GM12878 (cell line): ENCODE measurements around the gene PARP1. TPM values are rescaled to one million over a fixed set of nuclear protein-coding genes. Genes with fewer than 3 reads are reported as not detected.
A peak's percentile ranks its signal among the peaks of the same experiment; 100 is the strongest.

Source experiments
- ATAC-seq: fragments of 200-7000 bp; cut with Tn5 transposase; 3 replicates; pipeline ENCODE4 v1.9.1; 2020; ENCODE audit warnings: mild to moderate bottlenecking, moderate library complexity
- BruUV-seq: library from RNA; stranded (reverse); fragments of 400-500 nt; replicated peaks from 2 replicates; lab custom pipeline; 2021; lab: Mats Ljungman, UMichigan
- CTCF ChIA-PET: fragments of 300-600 bp; sonication (Branson Sonifier 250); formaldehyde crosslinking; extraction: SDS; loops from one replicate; lab custom pipeline; 2021; ENCODE audit warnings: inconsistent platforms; lab: Yijun Ruan, JAX
- POLR2A ChIA-PET: fragments of 350-600 bp; formaldehyde crosslinking; extraction: SDS; loops from one replicate; lab custom pipeline; 2021; ENCODE audit warnings: inconsistent platforms; lab: Charles Lee
- RAD21 ChIA-PET: fragments of 300-600 bp; sonication (Branson Sonifier 250); formaldehyde crosslinking; loops from one replicate; lab custom pipeline; 2023; ENCODE audit warnings: antibody characterized with exemption; ENCODE audit not compliant: unreplicated experiment; lab: Charles Lee
- SMC1A ChIA-PET: fragments of 300-600 bp; sonication (Branson Sonifier 250); formaldehyde crosslinking; loops from one replicate; lab custom pipeline; 2023; ENCODE audit not compliant: unreplicated experiment, uncharacterized antibody; lab: Charles Lee
- DNase-seq: peaks from one replicate; pipeline ENCODE4 v3.0.0-alpha.2; 2011; ENCODE audit warnings: low read depth, low spot score
- FAIRE-seq: peaks from 3 replicates; lab custom pipeline; 2011; peaks lifted over from hg19 to GRCh38; lab: Jason Lieb, UNC
- H2AFZ ChIP-seq: 2 replicates; pipeline ENCODE4 v1.6.0; 2011; ENCODE audit warnings: low read depth, low read length, control low read depth; ENCODE audit not compliant: control insufficient read depth
- H3K27ac ChIP-seq: 2 replicates; pipeline ENCODE4 v1.5.1; 2011; ENCODE audit warnings: control low read depth; ENCODE audit not compliant: control insufficient read depth, insufficient read depth
- H3K27me3 ChIP-seq, 2 experiments: replicated peaks in 1 of 2; 2 replicates each; pipeline versions ENCODE4 v1.6.0 to v1.6.1; 2011; ENCODE audit warnings: low read length in 1 of 2; ENCODE audit not compliant: control insufficient read depth in 2 of 2, insufficient read depth in 2 of 2
- H3K36me3 ChIP-seq, 2 experiments: 2 replicates each; pipeline ENCODE4 v1.5.1; 2011; ENCODE audit warnings: low read length in 1 of 2; ENCODE audit not compliant: control insufficient read depth in 2 of 2, insufficient read depth in 2 of 2
- H3K4me1 ChIP-seq: 2 replicates; pipeline ENCODE4 v1.6.1; 2011; ENCODE audit warnings: mild to moderate bottlenecking, low read length, moderate library complexity, mixed read lengths; ENCODE audit not compliant: control insufficient read depth, insufficient read depth
- H3K4me2 ChIP-seq: 2 replicates; pipeline ENCODE4 v1.6.0; 2011; ENCODE audit warnings: control low read depth; ENCODE audit not compliant: control insufficient read depth, insufficient read depth
- H3K4me3 ChIP-seq: fragments of 200-600 bp; sonication (generic); 2 replicates; pipeline ENCODE4 v1.5.1; 2016
- H3K79me2 ChIP-seq: 2 replicates; pipeline ENCODE4 v1.6.0; 2011; ENCODE audit warnings: low read length; ENCODE audit not compliant: control insufficient read depth, insufficient read depth
- H3K9ac ChIP-seq: 2 replicates; pipeline ENCODE4 v1.8.0; 2011; ENCODE audit warnings: low read length, control low read depth, mixed read lengths; ENCODE audit not compliant: control insufficient read depth, insufficient read depth
- H3K9me3 ChIP-seq: replicated peaks from 3 replicates; pipeline ENCODE4 v1.5.1; 2011; ENCODE audit warnings: mild to moderate bottlenecking, low read length; ENCODE audit not compliant: control insufficient read depth, insufficient read depth
- H4K20me1 ChIP-seq: 2 replicates; pipeline ENCODE4 v1.6.0; 2011; ENCODE audit not compliant: control insufficient read depth, insufficient read depth
- ASH2L ChIP-seq: fragments of 300-600, 200-600 bp; sonication (generic); IDR thresholded peaks from 2 replicates; pipeline ENCODE4 v1.6.1; 2017; ENCODE audit warnings: low read depth, mild to moderate bottlenecking, borderline replicate concordance
- CREM ChIP-seq: IDR thresholded peaks from 2 replicates; pipeline ENCODE4 v1.6.1; 2014; ENCODE audit warnings: antibody characterized with exemption, low read depth
- ESRRA ChIP-seq: IDR thresholded peaks from 2 replicates; pipeline ENCODE4 v1.6.1; 2012; ENCODE audit warnings: mild to moderate bottlenecking, low read length, improper control_type of control experiment
- GABPA ChIP-seq: IDR thresholded peaks from 2 replicates; pipeline ENCODE4 v1.6.1; 2014; ENCODE audit warnings: antibody characterized with exemption, low read depth, mild to moderate bottlenecking, inconsistent platforms
- HCFC1 ChIP-seq: fragments of 150-350 bp; IDR thresholded peaks from 2 replicates; pipeline ENCODE4 v1.6.1; 2014; ENCODE audit warnings: low read length
- IRF4 ChIP-seq: IDR thresholded peaks from 2 replicates; pipeline ENCODE4 v1.6.1; 2011; ENCODE audit warnings: low read depth, low read length
- KAT2A ChIP-seq: conservative IDR thresholded peaks from 2 replicates; pipeline ENCODE4 v1.6.1; 2011; ENCODE audit warnings: low read depth, low read length; ENCODE audit not compliant: control insufficient read depth
- KLF5 ChIP-seq: fragments of 450-650 bp; IDR thresholded peaks from 2 replicates; pipeline ENCODE4 v1.6.1; 2014; ENCODE audit warnings: mild to moderate bottlenecking; ENCODE audit not compliant: partially characterized antibody
- MEF2B ChIP-seq: fragments of 450-650 bp; IDR thresholded peaks from 2 replicates; pipeline ENCODE4 v1.6.1; 2018; ENCODE audit warnings: mild to moderate bottlenecking, moderate library complexity; ENCODE audit not compliant: partially characterized antibody, poor library complexity, severe bottlenecking
- MLLT1 ChIP-seq: fragments of 450-650 bp; IDR thresholded peaks from 2 replicates; pipeline ENCODE4 v1.6.1; 2016; ENCODE audit warnings: mild to moderate bottlenecking
- MYC ChIP-seq: IDR thresholded peaks from 2 replicates; pipeline ENCODE4 v1.6.1; 2011; ENCODE audit warnings: mild to moderate bottlenecking, low read length, moderate library complexity, inconsistent platforms; ENCODE audit not compliant: insufficient read depth, insufficient replicate concordance, insufficient read length, severe bottlenecking
- RAD51 ChIP-seq: fragments of 450-650 bp; IDR thresholded peaks from 2 replicates; pipeline ENCODE4 v1.6.1; 2016; ENCODE audit warnings: moderate library complexity, mild to moderate bottlenecking, inconsistent platforms
- REST ChIP-seq: IDR thresholded peaks from 2 replicates; pipeline ENCODE4 v1.6.1; 2012; ENCODE audit warnings: mild to moderate bottlenecking, low read depth, low read length
- SIN3A ChIP-seq: IDR thresholded peaks from 2 replicates; pipeline ENCODE4 v1.6.1; 2012; ENCODE audit warnings: low read depth, low read length, improper control_type of control experiment
- SMAD5 ChIP-seq: IDR thresholded peaks from 2 replicates; pipeline ENCODE4 v1.6.1; 2016; ENCODE audit warnings: antibody characterized with exemption, low read depth
- WRNIP1 ChIP-seq: IDR thresholded peaks from 2 replicates; pipeline ENCODE4 v1.6.1; 2011; ENCODE audit warnings: low read depth, low read length, improper control_type of control experiment, borderline replicate concordance
- YY1 ChIP-seq: IDR thresholded peaks from 2 replicates; pipeline ENCODE4 v1.6.1; 2011; ENCODE audit warnings: low read depth, mild to moderate bottlenecking, low read length
- ZNF207 ChIP-seq: fragments of 450-650 bp; IDR thresholded peaks from 2 replicates; pipeline ENCODE4 v1.6.1; 2014; ENCODE audit warnings: antibody characterized with exemption, mild to moderate bottlenecking, borderline replicate concordance
- ZZZ3 ChIP-seq: IDR thresholded peaks from 2 replicates; pipeline ENCODE4 v1.6.1; 2011; ENCODE audit warnings: low read depth; ENCODE audit not compliant: control insufficient read depth, insufficient read length
- WGBS: methylation state at CpG from one replicate; pipeline ENCODE4 v1.1.6; 2016; ENCODE audit warnings: low lambda C conversion rate; ENCODE audit not compliant: insufficient replicate concordance, insufficient coverage; ENCODE audit errors: missing lambda C conversion rate; 5-methylcytosine and 5-hydroxymethylcytosine counted together
- in situ Hi-C: fragments of 300-500 bp; cut with MboI; formaldehyde crosslinking; loops from 9 replicates; pipeline ENCODE4 v1.14.3; 2018; ENCODE audit warnings: mixed read lengths
- intact Hi-C: fragments of 100-400 bp; cut with micrococcal nuclease; formaldehyde crosslinking; loops from one replicate; pipeline ENCODE4 v1.14.2; 2022; ENCODE audit not compliant: unreplicated experiment
- polyA plus RNA-seq, 11 experiments: library from polyadenylated mRNA; depleted of rRNA in 4 of 11; unstranded in 6 of 11; stranded (reverse) in 5 of 11; fragments of >200 nt; fragmentation: Nextera tagmentation in 4 of 11; fragmentation: Illumina TruSeq in 1 of 11; extraction: Ambion mirVana in 4 of 11; extraction: Trizol in 1 of 11; gene quantifications; 1 replicate in 1 of 11; 2 replicates in 10 of 11; pipeline versions ENCODE4 v1.2.1 to v1.2.3, GENCODE V29; 2011 to 2016; ENCODE audit warnings: inconsistent platforms in 2 of 11, missing spikeins in 2 of 11, low read depth in 1 of 11
- total RNA-seq, 4 experiments: library from RNA; depleted of rRNA in 3 of 4; stranded (reverse); fragments of >200 nt in 3 of 4; fragmentation: Illumina TruSeq in 1 of 4; extraction: Trizol in 1 of 4; gene quantifications; 2 replicates each; pipeline versions ENCODE4 v1.2.1 to v1.2.3, GENCODE V29; 2013 to 2021
- TF ChIP-seq, protein P1 (sequence below): IDR thresholded peaks from 2 replicates; pipeline ENCODE4 v1.6.1; 2011; ENCODE audit warnings: low read depth, mild to moderate bottlenecking, low read length, moderate library complexity, borderline replicate concordance; ENCODE audit errors: extremely low read depth

Gene PARP1
- total and polyA plus RNA-seq, 10 of the 15 experiments (the other 5 are each of a cell fraction or from before 2014, with no cell fraction given) = 113 to 287 (median 265) TPM

DNA sequence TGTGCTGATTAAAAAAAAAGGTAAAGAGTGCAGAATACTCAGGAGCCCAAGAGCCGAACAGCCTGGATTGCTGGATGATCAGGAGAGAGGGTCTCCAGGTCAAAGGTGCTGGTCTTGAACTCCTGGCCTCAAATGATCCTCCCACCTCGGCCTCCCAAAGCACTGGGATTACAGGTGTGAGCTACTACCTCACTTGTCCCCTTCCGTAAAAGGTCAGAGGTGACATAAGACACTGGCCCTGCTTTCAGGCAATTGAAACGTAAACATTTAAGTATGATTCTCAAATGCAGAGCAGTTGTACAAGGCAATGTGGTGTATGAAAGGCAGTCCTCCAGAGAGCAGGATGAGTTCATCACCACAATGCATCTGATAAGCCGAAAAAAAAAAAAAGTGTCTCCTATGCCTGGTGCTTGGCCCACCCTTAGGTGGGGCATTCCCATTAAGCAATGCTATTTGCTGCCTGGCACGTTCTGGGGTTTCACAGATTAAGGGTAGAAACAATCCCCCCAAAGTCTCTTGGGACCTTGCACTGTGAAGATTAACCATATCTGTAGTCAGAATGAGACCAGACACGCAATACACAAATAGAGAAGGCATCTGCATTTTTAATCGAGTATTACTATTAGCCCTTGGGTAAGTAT lies 47.7 kb downstream of the PARP1 start:
- peaks cover 14% of the 10 kb centered on the region for H3K4me1 ChIP-seq
- POLR2A ChIA-PET = interaction anchor here (0.6 to 1.2 kb wide), 2 partner anchors 180 to 252 kb away, joined by 3 to 4 read pairs; no protein-coding TSS in a partner anchor
- no peak overlapping the region for H3K9ac ChIP-seq
- no peak overlapping the region for H3K4me2 ChIP-seq
- peaks cover 22 to 49% of the 10 kb centered on the region in 2 experiments for H3K36me3 ChIP-seq
- H3K9me3 ChIP-seq = no peaks in the 10 kb centered on the region
- no peaks in the 10 kb centered on the region for H4K20me1 ChIP-seq
- in situ Hi-C loops (no loop called here), intact Hi-C loops (no loop called here)
- 0 out of 2 replicates have a peak overlapping the region, but pooled peaks have one; percentile 4 for H3K27ac ChIP-seq
- RAD21 ChIA-PET = interaction anchor here (0.7 to 1.0 kb wide), 3 partner anchors 43 to 48 kb away, joined by 3 to 5 read pairs (median 4); partner anchors contain the start of gene PARP1
- CTCF ChIA-PET = interaction anchor here (1.3 kb wide), 1 partner anchor 27 kb away, joined by 3 read pairs; no protein-coding TSS in a partner anchor
- SMC1A ChIA-PET = interaction anchor here (0.7 to 1.6 kb wide), 3 partner anchors 15 to 235 kb away, joined by 3 to 4 read pairs (median 3); no protein-coding TSS in a partner anchor
- ATAC-seq = peak; percentile 90
- no peak overlapping the region for H3K4me3 ChIP-seq
- no peaks in the 10 kb centered on the region for H3K79me2 ChIP-seq
- WGBS = 17% methylated on average over 8 of the region's 8 CpGs
- no peak for FAIRE-seq
- H2AFZ ChIP-seq = no peak overlapping the region
- peak; percentile 87 for DNase-seq
- no TSS peak for BruUV-seq
- no peaks in the 10 kb centered on the region for H3K27me3 ChIP-seq
- TF ChIP-seq MEF2B (peak; percentile 99), ESRRA (no peak), ZZZ3 (no peak), RAD51 (no peak), SMAD5 (no peak), REST (no peak), MLLT1 (peak; percentile 64; the same call in 1 of the 2 replicates), SIN3A (no peak), WRNIP1 (no peak), YY1 (no peak), IRF4 (peak; percentile 82), HCFC1 (no peak), GABPA (no peak), ZNF207 (no peak), ASH2L (no peak), KAT2A (no peak), CREM (peak; percentile 72), KLF5 (no peak), MYC (no peak)
- TF ChIP-seq, protein P1, sequence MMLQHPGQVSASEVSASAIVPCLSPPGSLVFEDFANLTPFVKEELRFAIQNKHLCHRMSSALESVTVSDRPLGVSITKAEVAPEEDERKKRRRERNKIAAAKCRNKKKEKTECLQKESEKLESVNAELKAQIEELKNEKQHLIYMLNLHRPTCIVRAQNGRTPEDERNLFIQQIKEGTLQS = no peak
